Heart left ventricle (tissue), 16 donors: Measurements from ENCODE around the gene KCNIP3. TPM values are rescaled to one million over a fixed set of nuclear protein-coding genes. Genes with fewer than 3 reads are reported as not detected.

ENCODE experiments used
- ATAC-seq, 4 donors: fragments of 200-7000 bp; cut with Tn5 transposase; one replicate each; pipeline ENCODE4 v1.9.1; 2020 to 2022; ENCODE audit warnings: moderate library complexity in 4 of 4, mild to moderate bottlenecking in 3 of 4, moderate number of reproducible peaks in 1 of 4
- DNase-seq, 5 donors: peaks; one replicate each; pipeline ENCODE4 v3.0.0-alpha.2; 2020
- H3K27ac ChIP-seq, 12 donors: fragments of 200-600 bp; sonication (generic) in 4 of 12; one replicate each; pipeline versions ENCODE4 v1.5.0 to v1.8.0; 2016 to 2022; ENCODE audit warnings: mild to moderate bottlenecking in 2 of 12
- H3K27me3 ChIP-seq, 9 donors: fragments of 200-600 bp; sonication (generic) in 2 of 9; one replicate each; pipeline versions ENCODE4 v1.5.1 to v1.8.0; 2016 to 2022; ENCODE audit warnings: mild to moderate bottlenecking in 3 of 9
- H3K36me3 ChIP-seq, 9 donors: fragments of 200-600 bp; sonication (generic) in 2 of 9; one replicate each; pipeline versions ENCODE4 v1.5.0 to v1.8.0; 2018 to 2022; ENCODE audit warnings: mild to moderate bottlenecking in 2 of 9
- H3K4me1 ChIP-seq, 12 donors: fragments of 200-600 bp; sonication (generic) in 4 of 12; one replicate each; pipeline versions ENCODE4 v1.5.0 to v1.8.0; 2016 to 2022; ENCODE audit warnings: mild to moderate bottlenecking in 3 of 12
- H3K4me3 ChIP-seq, 12 donors: fragments of 200-600 bp; sonication (generic) in 4 of 12; one replicate each; pipeline versions ENCODE4 v1.5.0 to v1.8.0; 2017 to 2022; ENCODE audit warnings: mild to moderate bottlenecking in 9 of 12, moderate library complexity in 4 of 12
- H3K9me3 ChIP-seq, 12 donors: fragments of 200-600 bp; sonication (generic) in 4 of 12; one replicate each; pipeline versions ENCODE4 v1.5.0 to v1.8.0; 2016 to 2022; ENCODE audit warnings: mild to moderate bottlenecking in 1 of 12
- CTCF ChIP-seq, 12 donors: fragments of 200-600 bp; sonication (generic) in 4 of 12; IDR thresholded peaks; one replicate each; pipeline versions ENCODE4 v1.5.0 to v1.8.0; 2018 to 2022; ENCODE audit warnings: antibody characterized with exemption in 12 of 12, mild to moderate bottlenecking in 5 of 12
- POLR2A ChIP-seq, 2 donors: fragments of 450-650 bp; IDR thresholded peaks; one replicate each; pipeline ENCODE4 v1.6.1; 2017; ENCODE audit warnings: antibody characterized with exemption in 2 of 2, mild to moderate bottlenecking in 2 of 2, moderate library complexity in 2 of 2
- WGBS, 4 donors: extraction: QIAGEN DNeasy Blood & Tissue Kit in 2 of 4; methylation state at CpG; one replicate each; pipeline versions ENCODE4 v1.1.5 to v1.1.7; 2013 to 2018; 5-methylcytosine and 5-hydroxymethylcytosine counted together
- intact Hi-C, 10 donors: fragments of 100-400 bp; cut with DNase I; formaldehyde crosslinking; loops; one replicate each; pipeline versions ENCODE4 v1.11.1 to v1.14.2; 2022
- polyA plus RNA-seq, 2 donors: library from polyadenylated mRNA; stranded (reverse); fragments of 200-250 nt; gene quantifications; one replicate each; pipeline ENCODE4 v1.2.3, GENCODE V29; 2013
- total RNA-seq, 9 donors: library from RNA; depleted of rRNA in 2 of 9; stranded (reverse); fragments of >200 nt in 2 of 9; fragmentation: NEBNext Ultra II Directional in 3 of 9; extraction: Animal tissue kit (Norgen Biotek cat#: 25700) in 3 of 9; gene quantifications; one replicate each; pipeline versions ENCODE4 v1.1.0 to v1.2.4, GENCODE V29; 2016 to 2023
- donor health status: ischemic (EF 13 %, LVEDD 7.1; RV severe dilation, severe dysfunction).
- donor health status: healthy with polysubstance abuse.
- donor health status: DM: no; HTN: yes; CAD: no.
- donor health status: DM: no; HTN: no; CAD: no.
- donor health status: ischemic (EF 25% LVEDD 6.9; RV normal size, moderate dysfunction).
- donor health status: ischemic (EF 25% LVEDD 5.7; RV mildly dilated, moderate dysfunction).
- donor health status: healthy.
- donor health status: DM: yes; HTN: yes; CAD: no.
- donor health status: ischemic (EF 35%, LVEDD 5.7; RV mildly dilated, moderate dysfunction).
- donor health status: nonischemic (EF 11% LVEDD 7.7; RV severe dilation, severe dysfunction).
- donor health status: DM: yes; HTN: yes; CAD: no.
- donor health status: PGD.
- donor health status: ischemic (EF 29% LVEDD 5.4; RV normal size, mild dysfunction).
- donor health status: nonischemic (EF 23%, LVEDD 6.1; RV moderate dilation, normal function).

Gene KCNIP3
- total and polyA plus RNA-seq, 11 donors: 2.7 to 8.3 (median 4.0) TPM

GRCh38 chr2:95336406-95336805 is 39.3 kb downstream of the KCNIP3 start:
- Histone ChIP-seq H3K36me3 (no peaks in the 10 kb centered on the region), H3K27me3 (no peaks in the 10 kb centered on the region), H3K9me3 (no peaks in the 10 kb centered on the region), H3K27ac (no peak overlapping the region), H3K4me1 (no peaks in the 10 kb centered on the region), H3K4me3 (no peak overlapping the region)
- ATAC-seq (no peak), DNase-seq (no peak)
- intact Hi-C loops: no loop called here
- 72 to 87% (median 81%) methylated on average over 2 of the region's 2 CpGs for WGBS, 4 donors
- no peak for TF ChIP-seq POLR2A (IDR thresholded peaks at IDR 0.05)
- TF ChIP-seq CTCF (IDR thresholded peaks at IDR 0.05): no peak

DNA sequence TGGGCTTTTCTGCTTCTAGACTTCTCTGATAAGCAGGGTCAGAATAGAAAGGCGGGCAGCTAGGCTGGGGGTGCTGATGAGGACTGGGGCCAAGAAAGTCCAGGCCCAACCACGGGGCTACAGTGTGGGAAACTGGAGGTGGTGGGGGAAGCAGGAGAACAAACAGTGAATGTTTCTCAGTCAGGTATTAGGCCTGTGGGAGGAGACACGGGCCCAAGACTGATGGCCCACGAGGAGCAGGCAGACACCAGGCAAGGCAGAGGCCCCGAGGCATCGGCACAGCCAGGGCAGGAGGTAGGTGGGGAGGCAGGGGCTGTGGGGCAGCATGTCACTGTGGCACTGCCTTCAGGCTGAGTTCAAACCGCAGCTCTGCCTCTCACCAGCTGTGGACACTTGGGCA is 40.7 kb downstream of the KCNIP3 start:
- Histone ChIP-seq H3K9me3 (no peaks in the 10 kb centered on the region), H3K27me3 (peaks cover 0 to 12% (median 0%) of the 10 kb centered on the region in 9 donors), H3K4me3 (no peak overlapping the region), H3K36me3 (no peaks in the 10 kb centered on the region), H3K4me1 (no peaks in the 10 kb centered on the region), H3K27ac (no peak overlapping the region)
- DNase-seq (peak in 2 of 5 donors; percentile 3 to 37), ATAC-seq (no peak)
- WGBS, 4 donors: 73 to 82% (median 77%) methylated on average over 7 of the region's 7 CpGs
- intact Hi-C loops: no loop called here
- no peak for TF ChIP-seq POLR2A (IDR thresholded peaks at IDR 0.05)
- no peak for TF ChIP-seq CTCF (IDR thresholded peaks at IDR 0.05)

DNA sequence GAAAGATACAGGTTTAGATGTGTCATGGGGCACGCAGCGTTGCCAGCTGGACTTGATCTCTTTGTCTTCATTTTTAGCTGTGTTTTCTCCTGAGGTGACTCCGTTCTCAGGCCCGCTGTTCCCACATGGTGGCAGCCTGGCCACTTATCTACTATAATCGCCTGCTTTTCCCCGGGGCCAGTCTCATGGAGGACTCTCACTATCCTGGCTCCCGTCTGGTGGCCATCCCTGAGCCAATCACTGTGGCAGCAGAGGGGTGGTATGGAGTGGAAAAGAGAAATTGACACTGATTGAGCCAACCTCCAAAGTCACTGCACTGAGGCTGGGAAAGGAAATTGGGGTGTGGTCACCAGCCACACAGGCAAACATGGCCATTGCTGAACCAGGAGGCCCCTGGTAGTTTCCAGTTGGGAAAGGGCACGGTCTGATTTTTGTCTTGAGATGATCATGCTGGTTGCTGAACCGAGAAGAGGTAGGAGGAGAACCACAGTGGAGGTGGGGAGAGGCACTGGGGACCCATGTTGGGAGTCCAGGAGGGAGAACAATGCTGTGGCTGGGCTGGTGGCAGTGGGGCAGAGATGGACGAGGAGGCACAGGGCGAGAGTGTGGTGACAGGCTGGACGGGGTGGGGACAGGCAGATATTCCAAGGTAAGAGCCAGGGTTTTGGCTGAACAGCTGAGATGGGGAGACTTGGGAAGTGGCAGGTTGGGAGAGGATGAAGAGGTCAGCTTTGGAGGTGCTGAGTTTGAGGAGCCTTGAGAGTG is 45.6 kb downstream of the KCNIP3 start:
- ATAC-seq (no peak), DNase-seq (peak in 1 of 5 donors; percentile 45)
- H3K36me3 ChIP-seq: no peaks in the 10 kb centered on the region
- TF ChIP-seq POLR2A (IDR thresholded peaks at IDR 0.05) (no peak), CTCF (IDR thresholded peaks at IDR 0.05) (no peak)
- H3K4me3 ChIP-seq: no peak overlapping the region
- H3K27me3 ChIP-seq: peaks cover 0 to 34% (median 5%) of the 10 kb centered on the region in 9 donors
- no peaks in the 10 kb centered on the region for H3K9me3 ChIP-seq
- peaks cover 0 to 25% (median 9%) of the 10 kb centered on the region in 12 donors for H3K4me1 ChIP-seq
- no peak overlapping the region for H3K27ac ChIP-seq
- intact Hi-C loops: no loop called here
- WGBS, 4 donors: 74 to 84% (median 77%) methylated on average over 12 of the region's 12 CpGs

DNA sequence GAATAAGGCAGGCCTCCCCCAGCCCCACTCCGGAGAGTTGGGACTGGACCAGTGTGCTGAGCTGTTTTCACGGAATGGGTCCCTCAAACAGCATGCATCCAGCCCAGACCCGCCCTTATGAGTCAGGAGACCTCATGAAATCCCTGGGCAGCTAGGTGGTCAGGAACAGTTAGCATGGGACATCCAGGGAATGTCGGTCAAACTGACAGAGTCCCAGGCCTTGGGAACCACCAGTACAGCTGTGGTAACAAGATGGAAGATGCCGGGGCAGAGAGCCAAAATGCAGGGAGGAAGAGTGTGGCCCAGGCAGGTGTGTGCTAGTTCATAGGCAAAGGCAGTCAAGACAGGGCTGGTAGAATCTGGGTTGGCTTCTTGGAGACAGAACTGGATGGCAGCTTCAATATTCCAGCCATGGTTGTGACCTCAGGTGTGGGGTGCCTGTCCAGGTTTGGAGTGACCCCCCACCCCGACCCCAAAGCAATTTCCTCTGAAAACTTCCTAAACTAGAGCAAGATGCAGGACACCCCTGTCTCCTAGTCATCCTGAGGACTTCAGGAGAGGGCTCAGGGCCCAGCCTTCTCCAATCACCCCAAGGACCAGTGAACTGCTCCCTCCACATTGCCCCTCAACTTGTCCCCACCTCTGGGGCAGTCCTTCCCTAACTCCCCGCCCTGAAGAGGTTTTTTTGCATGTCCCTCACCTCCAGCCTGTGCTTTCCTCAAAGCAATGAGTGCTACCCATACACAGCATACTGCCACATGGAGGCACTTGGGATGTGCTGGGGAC is 46.5 kb downstream of the KCNIP3 start:
- no peaks in the 10 kb centered on the region for H3K36me3 ChIP-seq
- intact Hi-C loops: loop anchor here in 2 of 10 donors (2.0 kb wide), 1 partner anchor 59 kb away; the partner anchor contains the start of gene FAHD2A (in 2 of the 2)
- 81 to 89% (median 89%) methylated on average over 7 of the region's 7 CpGs for WGBS, 4 donors
- no peak overlapping the region for H3K4me3 ChIP-seq
- DNase-seq (peak in 1 of 5 donors; percentile 28), ATAC-seq (no peak)
- H3K27me3 ChIP-seq: peaks cover 0 to 34% (median 5%) of the 10 kb centered on the region in 9 donors
- H3K4me1 ChIP-seq: peaks cover 0 to 31% (median 9%) of the 10 kb centered on the region in 12 donors
- no peaks in the 10 kb centered on the region for H3K9me3 ChIP-seq
- no peak overlapping the region for H3K27ac ChIP-seq
- TF ChIP-seq POLR2A (IDR thresholded peaks at IDR 0.05): no peak
- TF ChIP-seq CTCF (IDR thresholded peaks at IDR 0.05): no peak
